ENCODE data around the gene LRRC52. TPM values are rescaled to one million over a fixed set of nuclear protein-coding genes. Genes with fewer than 3 reads are reported as not detected.

Gene LRRC52, protein sequence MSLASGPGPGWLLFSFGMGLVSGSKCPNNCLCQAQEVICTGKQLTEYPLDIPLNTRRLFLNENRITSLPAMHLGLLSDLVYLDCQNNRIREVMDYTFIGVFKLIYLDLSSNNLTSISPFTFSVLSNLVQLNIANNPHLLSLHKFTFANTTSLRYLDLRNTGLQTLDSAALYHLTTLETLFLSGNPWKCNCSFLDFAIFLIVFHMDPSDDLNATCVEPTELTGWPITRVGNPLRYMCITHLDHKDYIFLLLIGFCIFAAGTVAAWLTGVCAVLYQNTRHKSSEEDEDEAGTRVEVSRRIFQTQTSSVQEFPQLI
- total RNA-seq, result not detected
- long read RNA-seq, result 0 reads

DNA sequence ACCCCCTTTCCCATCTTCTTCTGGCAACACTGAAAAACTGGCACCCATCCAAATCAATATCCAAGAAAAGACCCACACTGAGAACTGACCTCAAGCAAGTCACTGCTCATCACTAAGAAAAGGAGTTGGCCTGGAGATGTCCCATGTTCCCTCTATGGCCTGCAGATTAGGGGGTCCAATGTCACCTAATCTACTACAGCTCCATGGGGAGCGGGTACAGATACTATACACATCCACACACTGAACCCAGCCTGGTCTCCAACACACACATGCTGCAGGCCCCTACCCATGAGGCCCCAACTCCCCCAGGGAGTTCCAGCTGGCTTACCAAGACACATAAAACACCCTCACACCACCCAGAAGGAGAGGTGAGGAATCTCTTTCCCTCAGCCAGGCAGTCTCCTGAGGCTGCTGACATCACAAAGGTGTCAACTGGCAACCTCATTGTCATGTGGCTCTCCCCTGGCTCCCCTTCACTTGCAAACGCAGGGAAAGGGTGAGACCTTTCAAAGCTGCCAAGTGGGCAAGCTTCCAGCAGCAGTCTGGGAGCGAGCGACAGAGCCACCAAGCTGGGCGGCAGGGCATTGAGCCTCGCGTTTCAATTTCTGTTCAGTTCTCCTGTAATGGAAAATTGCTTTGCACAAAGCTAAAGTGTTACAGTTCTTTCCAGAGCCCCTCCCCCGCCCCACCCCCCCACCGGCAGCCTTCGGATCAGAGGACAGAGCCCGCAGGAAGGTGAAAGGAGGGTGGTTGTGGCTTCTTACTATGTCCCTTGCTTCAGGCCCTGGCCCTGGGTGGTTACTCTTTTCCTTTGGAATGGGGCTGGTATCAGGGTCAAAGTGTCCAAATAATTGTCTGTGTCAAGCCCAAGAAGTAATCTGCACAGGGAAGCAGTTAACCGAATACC is at the start of gene LRRC52:
LRRC52 (plus strand) TSS at position 469 of the 907 bp plus-strand sequence; CDS start at position 766, 297 bp downstream.
- ATAC-seq (peak; percentile 78 to 94 (median 86)), DNase-seq (peak; percentile 75 to 84 (median 84))
- no peaks in the 10 kb centered on the region for H3K36me3 ChIP-seq
- TF ChIP-seq, protein P1, sequence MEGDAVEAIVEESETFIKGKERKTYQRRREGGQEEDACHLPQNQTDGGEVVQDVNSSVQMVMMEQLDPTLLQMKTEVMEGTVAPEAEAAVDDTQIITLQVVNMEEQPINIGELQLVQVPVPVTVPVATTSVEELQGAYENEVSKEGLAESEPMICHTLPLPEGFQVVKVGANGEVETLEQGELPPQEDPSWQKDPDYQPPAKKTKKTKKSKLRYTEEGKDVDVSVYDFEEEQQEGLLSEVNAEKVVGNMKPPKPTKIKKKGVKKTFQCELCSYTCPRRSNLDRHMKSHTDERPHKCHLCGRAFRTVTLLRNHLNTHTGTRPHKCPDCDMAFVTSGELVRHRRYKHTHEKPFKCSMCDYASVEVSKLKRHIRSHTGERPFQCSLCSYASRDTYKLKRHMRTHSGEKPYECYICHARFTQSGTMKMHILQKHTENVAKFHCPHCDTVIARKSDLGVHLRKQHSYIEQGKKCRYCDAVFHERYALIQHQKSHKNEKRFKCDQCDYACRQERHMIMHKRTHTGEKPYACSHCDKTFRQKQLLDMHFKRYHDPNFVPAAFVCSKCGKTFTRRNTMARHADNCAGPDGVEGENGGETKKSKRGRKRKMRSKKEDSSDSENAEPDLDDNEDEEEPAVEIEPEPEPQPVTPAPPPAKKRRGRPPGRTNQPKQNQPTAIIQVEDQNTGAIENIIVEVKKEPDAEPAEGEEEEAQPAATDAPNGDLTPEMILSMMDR (IDR thresholded peaks at IDR 0.05), result peak in 1 of 4 donors; percentile 25
- no peak for TF ChIP-seq POLR2A (IDR thresholded peaks at IDR 0.05)
- H3K9me3 ChIP-seq, result no peaks in the 10 kb centered on the region
- intact Hi-C loops (cut with DNase I), result no loop called here
- WGBS (ENCODE audit: insufficient coverage, low coverage, low lambda C conversion rate, missing lambda C conversion rate), result 13% methylated on average over 11 of the region's 12 CpGs
- no peaks in the 10 kb centered on the region for H3K4me1 ChIP-seq
- H3K27ac ChIP-seq, result no peak within 1 kb of the TSS
- H3K27me3 ChIP-seq, result no peaks in the 10 kb centered on the region
- no peak within 1 kb of the TSS for H3K4me3 ChIP-seq

DNA sequence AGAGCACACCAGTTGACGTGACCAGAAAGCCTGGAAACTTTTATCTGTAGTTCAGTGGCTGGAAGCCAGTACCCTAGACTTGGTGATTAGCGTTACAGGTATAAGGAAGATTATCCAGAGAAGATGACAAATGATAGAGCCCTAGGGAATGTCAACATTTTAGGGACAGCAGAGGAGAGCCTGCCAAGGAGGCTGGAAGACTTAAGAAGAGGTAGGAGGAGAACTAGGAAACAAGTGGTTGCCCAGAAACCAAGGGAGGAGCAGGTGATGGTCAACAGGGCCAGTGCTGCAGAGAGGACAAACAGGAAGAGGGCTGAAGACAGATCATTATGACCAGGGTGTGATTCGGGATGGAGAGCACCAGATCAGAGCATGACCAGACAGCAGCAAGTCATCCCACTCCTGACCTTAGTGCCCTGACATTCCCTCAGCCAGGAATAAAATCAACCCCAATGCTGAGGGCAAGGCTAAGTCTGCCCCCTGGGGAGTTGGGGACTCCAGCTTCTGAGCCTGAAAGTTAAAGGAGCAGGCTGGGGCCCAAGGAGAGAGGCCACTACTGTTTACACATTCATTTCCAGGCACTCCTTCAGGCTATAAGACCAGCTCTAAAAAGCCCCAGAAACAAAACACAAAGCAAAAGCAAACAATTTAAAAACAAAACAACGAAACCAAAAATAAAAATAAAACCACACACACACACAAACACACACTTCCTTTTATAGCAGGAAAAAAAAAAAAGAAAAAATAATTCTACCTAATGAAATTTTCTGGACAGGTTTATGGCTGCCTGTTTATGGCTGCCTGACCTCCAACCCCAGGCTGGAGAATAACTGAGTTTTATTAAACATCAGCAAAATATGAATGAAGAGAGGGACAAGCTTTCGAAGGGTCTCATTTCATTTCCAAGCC is 48.6 kb upstream of the LRRC52 start:
- ATAC-seq (no peak), DNase-seq (no peak)
- WGBS (ENCODE audit: insufficient coverage, low coverage, low lambda C conversion rate, missing lambda C conversion rate), result 57% methylated on average over 5 of the region's 5 CpGs
- H3K4me3 ChIP-seq, result no peak overlapping the region
- H3K4me1 ChIP-seq, result no peaks in the 10 kb centered on the region
- TF ChIP-seq, protein P1 (IDR thresholded peaks at IDR 0.05), result no peak
- no peak for TF ChIP-seq POLR2A (IDR thresholded peaks at IDR 0.05)
- H3K9me3 ChIP-seq, result no peaks in the 10 kb centered on the region
- no peak overlapping the region for H3K27ac ChIP-seq
- no peaks in the 10 kb centered on the region for H3K36me3 ChIP-seq
- H3K27me3 ChIP-seq, result no peaks in the 10 kb centered on the region
- intact Hi-C loops (cut with DNase I), result no loop called here

DNA sequence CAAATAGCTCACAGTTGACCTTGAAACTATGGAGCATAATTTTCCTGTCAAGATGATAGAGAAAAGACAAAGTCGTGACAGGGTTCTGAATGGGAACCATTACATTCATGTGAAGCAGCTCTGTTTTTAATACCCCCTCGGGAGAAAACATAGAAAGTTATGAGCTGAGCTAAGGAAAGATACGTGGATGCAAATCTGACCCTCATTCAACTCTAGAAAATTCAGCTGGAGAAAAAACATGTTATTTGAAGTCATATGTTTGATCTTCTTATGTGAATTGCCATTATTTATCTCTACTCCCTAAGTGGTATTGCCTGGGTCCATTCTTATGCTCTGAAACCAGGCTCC is 48.0 kb upstream of the LRRC52 start:
- TF ChIP-seq, protein P1 (IDR thresholded peaks at IDR 0.05), result no peak
- no peak for TF ChIP-seq POLR2A (IDR thresholded peaks at IDR 0.05)
- WGBS (ENCODE audit: insufficient coverage, low coverage, low lambda C conversion rate, missing lambda C conversion rate), result 71% methylated on average over 3 of the region's 3 CpGs
- no peaks in the 10 kb centered on the region for H3K36me3 ChIP-seq
- H3K9me3 ChIP-seq, result no peaks in the 10 kb centered on the region
- intact Hi-C loops (cut with DNase I), result no loop called here
- H3K27ac ChIP-seq, result no peak overlapping the region
- no peak overlapping the region for H3K4me3 ChIP-seq
- no peak for ATAC-seq
- H3K27me3 ChIP-seq, result no peaks in the 10 kb centered on the region
- no peak for DNase-seq
- no peaks in the 10 kb centered on the region for H3K4me1 ChIP-seq

DNA sequence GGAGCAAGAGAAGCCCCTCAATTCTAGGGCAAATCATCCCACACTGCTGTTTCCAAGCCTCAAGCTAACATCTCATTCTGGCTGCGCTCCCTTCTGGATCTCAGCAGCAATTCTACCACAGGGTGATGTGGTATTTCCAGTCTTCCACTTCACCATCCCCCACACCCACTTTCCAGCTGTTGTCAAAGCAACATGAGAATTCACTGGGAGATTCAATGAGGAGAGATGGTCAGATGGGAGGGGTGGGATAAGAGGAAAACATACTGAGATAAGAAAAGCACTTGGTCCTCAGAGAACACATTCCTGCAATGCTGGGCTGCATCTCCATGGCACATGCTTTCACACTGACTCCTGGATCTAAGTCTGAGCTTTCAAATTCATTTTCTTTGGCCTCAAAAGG is 47.3 kb upstream of the LRRC52 start:
- Histone ChIP-seq H3K36me3 (no peaks in the 10 kb centered on the region), H3K4me3 (no peak overlapping the region), H3K9me3 (no peaks in the 10 kb centered on the region), H3K27me3 (no peaks in the 10 kb centered on the region), H3K27ac (no peak overlapping the region), H3K4me1 (no peaks in the 10 kb centered on the region)
- intact Hi-C loops (cut with DNase I), result no loop called here
- ATAC-seq (no peak), DNase-seq (no peak)
- 100% methylated on average over 1 of the region's 1 CpG for WGBS (ENCODE audit: insufficient coverage, low coverage, low lambda C conversion rate, missing lambda C conversion rate)
- TF ChIP-seq, protein P1 (IDR thresholded peaks at IDR 0.05), result no peak
